Caco-2 (cell line): ENCODE measurements around the gene PMEL. TPM values are rescaled to one million over a fixed set of nuclear protein-coding genes. Genes with fewer than 3 reads are reported as not detected.
A peak's percentile ranks its signal among the peaks of the same experiment; 100 is the strongest.

Experiments used
- BruUV-seq: library from RNA; stranded (reverse); fragments of 400-500 nt; replicated peaks from 2 replicates; lab custom pipeline; 2021; lab: Mats Ljungman, UMichigan
- CTCF ChIA-PET: fragments of 300-600 bp; sonication (Branson Sonifier 250); formaldehyde crosslinking; loops from one replicate; lab custom pipeline; 2022; ENCODE audit warnings: antibody characterized with exemption; lab: Charles Lee
- POLR2A ChIA-PET: fragments of 300-600 bp; sonication (Branson Sonifier 250); formaldehyde crosslinking; loops from one replicate; lab custom pipeline; 2022; ENCODE audit warnings: antibody characterized with exemption; lab: Charles Lee
- DNase-seq, 2 experiments: peaks; one replicate each; pipeline versions ENCODE4 v3.0.0 to v3.0.0-alpha.2; 2020 to 2022
- H3K27me3 ChIP-seq: replicated peaks from 2 replicates; pipeline ENCODE4 v1.6.0; 2011; ENCODE audit warnings: low read length; ENCODE audit not compliant: control insufficient read depth, insufficient read depth
- H3K36me3 ChIP-seq: 2 replicates; pipeline ENCODE4 v1.5.1; 2011; ENCODE audit warnings: low read length; ENCODE audit not compliant: control insufficient read depth, insufficient read depth
- H3K4me1 ChIP-seq: fragments of 250-450 bp; sonication (Bioruptor Pico); 2 replicates; pipeline ENCODE4 v1.5.1; 2020; ENCODE audit warnings: mild to moderate bottlenecking
- H3K4me3 ChIP-seq: 2 replicates; pipeline ENCODE4 v1.5.1; 2011; ENCODE audit warnings: low read depth, mild to moderate bottlenecking, control low read depth, low read length
- H3K9me3 ChIP-seq: fragments of 250-450 bp; sonication (Bioruptor Pico); 2 replicates; pipeline ENCODE4 v1.5.1; 2020; ENCODE audit warnings: mild to moderate bottlenecking, moderate library complexity
- H3K27ac Mint-ChIP-seq: one replicate; pipeline ENCODE4 v1.8.0; 2022; ENCODE audit warnings: mixed read lengths; ENCODE audit not compliant: unreplicated experiment
- H3K27me3 Mint-ChIP-seq: one replicate; pipeline ENCODE4 v1.8.0; 2022; ENCODE audit warnings: mixed read lengths; ENCODE audit not compliant: insufficient read depth, unreplicated experiment
- H3K36me3 Mint-ChIP-seq: one replicate; pipeline ENCODE4 v1.8.0; 2022; ENCODE audit warnings: mild to moderate bottlenecking, mixed read lengths; ENCODE audit not compliant: insufficient read depth, unreplicated experiment
- H3K4me1 Mint-ChIP-seq: one replicate; pipeline ENCODE4 v1.8.0; 2022; ENCODE audit warnings: low read depth, mixed read lengths; ENCODE audit not compliant: unreplicated experiment
- H3K4me3 Mint-ChIP-seq: one replicate; pipeline ENCODE4 v1.8.0; 2022; ENCODE audit warnings: mild to moderate bottlenecking, moderate library complexity, mixed read lengths; ENCODE audit not compliant: unreplicated experiment
- H3K9me3 Mint-ChIP-seq: one replicate; pipeline ENCODE4 v1.8.0; 2022; ENCODE audit warnings: mixed read lengths; ENCODE audit not compliant: unreplicated experiment
- CTCF ChIP-seq, 2 experiments: fragments of 200-600 bp in 1 of 2; IDR thresholded peaks; 1 replicate in 1 of 2; 2 replicates in 1 of 2; pipeline versions ENCODE4 v1.5.1 to v1.8.0; 2011 to 2022; ENCODE audit warnings: antibody characterized with exemption in 1 of 2, control low read depth in 1 of 2, inconsistent platforms in 1 of 2, low read depth in 1 of 2, low read length in 1 of 2, mild to moderate bottlenecking in 1 of 2, moderate library complexity in 1 of 2; ENCODE audit not compliant: insufficient read depth in 1 of 2, severe bottlenecking in 1 of 2, unreplicated experiment in 1 of 2
- intact Hi-C: fragments of 100-400 bp; cut with micrococcal nuclease; formaldehyde crosslinking; loops from one replicate; pipeline ENCODE4 v1.10.0; 2022; ENCODE audit not compliant: unreplicated experiment
- total RNA-seq: library from RNA; stranded (reverse); gene quantifications from 2 replicates; pipeline ENCODE4 v1.2.3, GENCODE V29; 2022

The PMEL gene
- total RNA-seq, 1 experiment from 2014 or later, result 9.7 TPM

DNA sequence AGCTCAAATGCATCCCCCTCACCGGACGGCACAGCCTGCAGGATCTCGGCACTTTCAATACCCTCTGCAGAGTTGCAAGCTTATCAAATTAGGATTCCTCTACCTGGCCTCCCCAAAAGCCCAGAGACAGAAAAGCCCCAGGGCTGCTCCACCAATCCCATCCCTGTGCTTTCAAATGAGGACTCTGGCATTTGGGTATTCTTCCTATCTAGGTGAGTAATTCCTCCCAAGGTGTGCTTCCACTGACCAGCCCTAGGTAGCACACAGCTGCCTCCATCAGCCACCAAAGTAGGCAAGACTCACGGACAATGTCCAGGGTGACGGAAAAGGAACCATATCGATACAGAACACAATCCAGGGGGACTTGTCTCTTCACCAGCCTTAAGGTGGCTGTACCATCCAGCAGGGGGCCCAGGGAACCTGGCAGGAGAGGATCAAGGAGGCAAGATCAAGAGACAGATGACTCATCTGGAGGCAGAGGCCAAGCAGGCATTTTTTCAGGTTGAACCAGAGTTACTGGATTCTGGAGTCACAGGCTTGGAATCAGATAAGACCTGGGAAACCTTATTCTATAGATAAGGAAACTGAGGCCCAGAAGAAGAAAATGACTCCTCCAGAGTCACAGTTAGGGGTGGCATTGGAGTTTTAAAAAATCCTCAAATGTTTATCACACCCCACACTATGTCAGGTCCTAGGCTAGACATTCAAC lies 9.9 kb downstream of the PMEL start:
- no peaks in the 10 kb centered on the region for H3K27me3 ChIP-seq
- Mint-ChIP-seq H3K4me1 (peaks cover 41% of the 10 kb centered on the region), H3K4me3 (peak overlapping the region; percentile 60), H3K27ac (peak overlapping the region; percentile 93), H3K27me3 (no peaks in the 10 kb centered on the region), H3K9me3 (no peaks in the 10 kb centered on the region), H3K36me3 (peaks cover 11% of the 10 kb centered on the region)
- no peak overlapping the region for H3K4me3 ChIP-seq
- intact Hi-C loops, result loop anchor here (1.0 to 2.0 kb wide), 4 partner anchors 10 to 85 kb away; partner anchors contain the start of genes CDK2, PMEL and RPS26
- H3K9me3 ChIP-seq, result no peaks in the 10 kb centered on the region
- DNase-seq, result peak; percentile 90 to 91
- CTCF ChIA-PET, result interaction anchor here (0.9 to 1.8 kb wide), 4 partner anchors 16 to 29 kb away, joined by 3 to 11 read pairs (median 6); partner anchors contain the start of gene PYM1
- H3K36me3 ChIP-seq, result no peaks in the 10 kb centered on the region
- no TSS peak for BruUV-seq
- H3K4me1 ChIP-seq, result peaks cover 44% of the 10 kb centered on the region
- peak; percentile 69 to 74 for TF ChIP-seq CTCF (IDR thresholded peaks at IDR 0.05; ENCODE audit: insufficient read depth in 1 of 2, low read depth in 1 of 2, low read length in 1 of 2, severe bottlenecking in 1 of 2, unreplicated experiment in 1 of 2)
- POLR2A ChIA-PET, result no interaction called here

DNA sequence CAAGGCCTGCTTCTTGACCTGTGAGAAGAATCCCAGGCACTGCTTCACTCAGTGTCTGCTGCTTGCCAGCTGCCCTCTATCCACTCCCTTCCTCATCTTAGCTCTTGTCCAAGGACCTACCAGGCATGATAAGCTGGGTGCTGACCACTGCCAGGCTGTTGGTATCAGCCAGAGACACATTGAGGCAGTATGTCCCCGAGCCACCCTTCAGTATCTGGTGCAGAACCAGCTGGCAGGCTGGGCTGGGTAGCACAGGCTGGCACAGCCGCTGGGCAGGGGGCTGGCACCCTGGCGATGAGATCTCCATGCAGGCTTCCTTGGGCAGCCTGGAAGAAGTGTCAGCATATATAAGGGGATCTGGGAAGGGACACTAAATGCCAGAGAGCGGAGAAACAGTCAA lies 10.5 kb downstream of the PMEL start:
- Histone ChIP-seq H3K4me1 (peaks cover 44% of the 10 kb centered on the region), H3K36me3 (no peaks in the 10 kb centered on the region), H3K9me3 (no peaks in the 10 kb centered on the region), H3K27me3 (no peaks in the 10 kb centered on the region), H3K4me3 (no peak overlapping the region)
- POLR2A ChIA-PET, result interaction anchor here (0.6 to 1.0 kb wide), 3 partner anchors 19 to 226 kb away, joined by 3 read pairs; partner anchors contain the start of gene RAB5B
- peaks cover 11% of the 10 kb centered on the region for H3K36me3 Mint-ChIP-seq
- TF ChIP-seq CTCF (IDR thresholded peaks at IDR 0.05; ENCODE audit: insufficient read depth in 1 of 2, low read depth in 1 of 2, low read length in 1 of 2, severe bottlenecking in 1 of 2, unreplicated experiment in 1 of 2), result no peak
- H3K27ac Mint-ChIP-seq, result peak overlapping the region; percentile 93
- no peaks in the 10 kb centered on the region for H3K27me3 Mint-ChIP-seq
- no peak for DNase-seq
- CTCF ChIA-PET, result interaction anchor here (0.9 to 1.8 kb wide), 4 partner anchors 15 to 28 kb away, joined by 3 to 11 read pairs (median 6); partner anchors contain the start of gene PYM1
- intact Hi-C loops, result no loop called here
- H3K4me3 Mint-ChIP-seq, result no peak overlapping the region
- peaks cover 41% of the 10 kb centered on the region for H3K4me1 Mint-ChIP-seq
- no peaks in the 10 kb centered on the region for H3K9me3 Mint-ChIP-seq
- BruUV-seq, result no TSS peak

- ChIA-PET CTCF (interaction anchor here (0.6 kb wide), 1 partner anchor 1787 kb away, joined by 3 read pairs; no protein-coding TSS in a partner anchor), POLR2A (no interaction called here)
These were observed 19.3 kb downstream of the PMEL start for GRCh38 chr12:55946553-55946952.

More at GRCh38 chr12:55946553-55946952, 19.3 kb downstream of the PMEL start:
- Mint-ChIP-seq H3K36me3 (peaks cover 6% of the 10 kb centered on the region), H3K27me3 (no peaks in the 10 kb centered on the region), H3K4me3 (no peak overlapping the region), H3K4me1 (peaks cover 21% of the 10 kb centered on the region), H3K9me3 (no peaks in the 10 kb centered on the region), H3K27ac (no peak overlapping the region)
- peaks cover 17% of the 10 kb centered on the region for H3K4me1 ChIP-seq
- BruUV-seq, result no TSS peak
- TF ChIP-seq CTCF (IDR thresholded peaks at IDR 0.05; ENCODE audit: insufficient read depth in 1 of 2, low read depth in 1 of 2, low read length in 1 of 2, severe bottlenecking in 1 of 2, unreplicated experiment in 1 of 2), result no peak
- H3K36me3 ChIP-seq, result no peaks in the 10 kb centered on the region
- H3K4me3 ChIP-seq, result no peak overlapping the region
- intact Hi-C loops, result no loop called here
- DNase-seq, result no peak
- no peaks in the 10 kb centered on the region for H3K9me3 ChIP-seq
- no peaks in the 10 kb centered on the region for H3K27me3 ChIP-seq
